Activated T-cell treated with anti-CD3 and anti-CD28 coated beads, Interleukin-2, amount 50 U/mL, for 4 hours (primary cell): ENCODE measurements around the gene FAM131A. TPM values are rescaled to one million over a fixed set of nuclear protein-coding genes. Genes with fewer than 3 reads are reported as not detected.

ENCODE experiments used
- ATAC-seq, 2 donors: fragments of 200-7000 bp; cut with Tn5 transposase; one replicate each; pipeline ENCODE4 v1.10.0; 2021
- DNase-seq: peaks from one replicate; pipeline ENCODE4 v3.0.0-alpha.2; 2020
- H3K27me3 Mint-ChIP-seq: one replicate; pipeline ENCODE4 v1.8.0; 2021; ENCODE audit warnings: low read depth, mixed read lengths
- H3K36me3 Mint-ChIP-seq: one replicate; pipeline ENCODE4 v1.8.0; 2022; ENCODE audit warnings: mixed read lengths; ENCODE audit not compliant: insufficient read depth
- H3K4me1 Mint-ChIP-seq: one replicate; pipeline ENCODE4 v1.8.0; 2021; ENCODE audit warnings: low read depth, mixed read lengths
- H3K4me3 Mint-ChIP-seq: one replicate; pipeline ENCODE4 v1.8.0; 2021; ENCODE audit warnings: mild to moderate bottlenecking, moderate library complexity, mixed read lengths
- H3K9me3 Mint-ChIP-seq: one replicate; pipeline ENCODE4 v1.8.0; 2021; ENCODE audit warnings: mixed read lengths
- total RNA-seq, 3 donors: library from RNA; stranded (reverse); gene quantifications; one replicate each; pipeline ENCODE4 v1.2.1, GENCODE V29; 2021

The FAM131A gene
- total RNA-seq, 3 donors from 2014 or later: 3.5 to 4.4 (median 3.7) TPM

GRCh38 chr3:184341925-184342324, 4.5 kb downstream of the FAM131A start:
- Mint-ChIP-seq H3K27me3 (no peaks in the 10 kb centered on the region), H3K4me3 (no peak overlapping the region), H3K4me1 (peaks cover 19% of the 10 kb centered on the region), H3K9me3 (no peaks in the 10 kb centered on the region), H3K36me3 (peaks cover 10% of the 10 kb centered on the region)
- DNase-seq (no peak), ATAC-seq (no peak)

GRCh38 chr3:184343200-184343876, 5.9 kb downstream of the FAM131A start:
- ATAC-seq: no peak
- no peak for DNase-seq
- H3K4me1 Mint-ChIP-seq: peaks cover 5% of the 10 kb centered on the region
- no peaks in the 10 kb centered on the region for H3K27me3 Mint-ChIP-seq
- no peak overlapping the region for H3K4me3 Mint-ChIP-seq
- no peaks in the 10 kb centered on the region for H3K9me3 Mint-ChIP-seq
- H3K36me3 Mint-ChIP-seq: peaks cover 10% of the 10 kb centered on the region

- no peak for DNase-seq
- Mint-ChIP-seq H3K4me3 (no peak overlapping the region), H3K4me1 (peaks cover 3% of the 10 kb centered on the region), H3K9me3 (no peaks in the 10 kb centered on the region), H3K36me3 (peaks cover 10% of the 10 kb centered on the region), H3K27me3 (no peaks in the 10 kb centered on the region)
- no peak for ATAC-seq
Observed at GRCh38 chr3:184344579-184345316, 7.3 kb downstream of the FAM131A start.

- no peaks in the 10 kb centered on the region for H3K27me3 Mint-ChIP-seq
- H3K36me3 Mint-ChIP-seq: peaks cover 9% of the 10 kb centered on the region
- H3K4me1 Mint-ChIP-seq: peaks cover 3% of the 10 kb centered on the region
- peak; percentile 58 to 64 for ATAC-seq
- no peak overlapping the region for H3K4me3 Mint-ChIP-seq
- no peak for DNase-seq
- no peaks in the 10 kb centered on the region for H3K9me3 Mint-ChIP-seq
Observed at GRCh38 chr3:184345317-184346144, 8.1 kb downstream of the FAM131A start.

GRCh38 chr3:184346480-184347190, 9.2 kb downstream of the FAM131A start:
- Mint-ChIP-seq H3K4me3 (no peak overlapping the region), H3K27me3 (no peaks in the 10 kb centered on the region), H3K9me3 (no peaks in the 10 kb centered on the region), H3K36me3 (peaks cover 4% of the 10 kb centered on the region), H3K4me1 (no peaks in the 10 kb centered on the region)
- DNase-seq (no peak), ATAC-seq (no peak)

- H3K27me3 Mint-ChIP-seq: no peaks in the 10 kb centered on the region
- H3K4me1 Mint-ChIP-seq: no peaks in the 10 kb centered on the region
- no peaks in the 10 kb centered on the region for H3K9me3 Mint-ChIP-seq
- H3K4me3 Mint-ChIP-seq: no peak overlapping the region
- DNase-seq (no peak), ATAC-seq (no peak)
- H3K36me3 Mint-ChIP-seq: peaks cover 4% of the 10 kb centered on the region
Observed at GRCh38 chr3:184347321-184348056, 10.1 kb downstream of the FAM131A start.

GRCh38 chr3:184348057-184348382, 10.6 kb downstream of the FAM131A start:
- H3K27me3 Mint-ChIP-seq: no peaks in the 10 kb centered on the region

GRCh38 chr3:184349563-184350470, 12.4 kb downstream of the FAM131A start:
- peaks cover 4% of the 10 kb centered on the region for H3K36me3 Mint-ChIP-seq
- no peak for ATAC-seq
- H3K27me3 Mint-ChIP-seq: no peaks in the 10 kb centered on the region
- DNase-seq: no peak
- H3K4me3 Mint-ChIP-seq: no peak overlapping the region
- peaks cover 2% of the 10 kb centered on the region for H3K4me1 Mint-ChIP-seq
- H3K9me3 Mint-ChIP-seq: no peaks in the 10 kb centered on the region

More at GRCh38 chr3:184348057-184348382, 10.6 kb downstream of the FAM131A start:
- peaks cover 4% of the 10 kb centered on the region for H3K36me3 Mint-ChIP-seq
- no peaks in the 10 kb centered on the region for H3K4me1 Mint-ChIP-seq
- DNase-seq: no peak
- no peak overlapping the region for H3K4me3 Mint-ChIP-seq
- H3K9me3 Mint-ChIP-seq: no peaks in the 10 kb centered on the region
- ATAC-seq: no peak

GRCh38 chr3:184350618-184351017, 13.2 kb downstream of the FAM131A start:
- no peak overlapping the region for H3K4me3 Mint-ChIP-seq
- peaks cover 2% of the 10 kb centered on the region for H3K4me1 Mint-ChIP-seq
- no peaks in the 10 kb centered on the region for H3K27me3 Mint-ChIP-seq
- no peaks in the 10 kb centered on the region for H3K9me3 Mint-ChIP-seq
- DNase-seq (no peak), ATAC-seq (no peak)
- peaks cover 3% of the 10 kb centered on the region for H3K36me3 Mint-ChIP-seq

GRCh38 chr3:184351511-184352148, 14.2 kb downstream of the FAM131A start:
- ATAC-seq: no peak
- H3K4me3 Mint-ChIP-seq: no peak overlapping the region
- peaks cover 2% of the 10 kb centered on the region for H3K4me1 Mint-ChIP-seq
- peaks cover 3% of the 10 kb centered on the region for H3K36me3 Mint-ChIP-seq
- H3K27me3 Mint-ChIP-seq: no peaks in the 10 kb centered on the region
- no peaks in the 10 kb centered on the region for H3K9me3 Mint-ChIP-seq
- no peak for DNase-seq

GRCh38 chr3:184352149-184352785, 14.9 kb downstream of the FAM131A start:
- H3K36me3 Mint-ChIP-seq: peaks cover 3% of the 10 kb centered on the region
- H3K9me3 Mint-ChIP-seq: no peaks in the 10 kb centered on the region
- H3K4me1 Mint-ChIP-seq: peaks cover 2% of the 10 kb centered on the region
- ATAC-seq (no peak), DNase-seq (no peak)
- no peak overlapping the region for H3K4me3 Mint-ChIP-seq
- H3K27me3 Mint-ChIP-seq: no peaks in the 10 kb centered on the region

GRCh38 chr3:184352897-184353545, 15.6 kb downstream of the FAM131A start:
- Mint-ChIP-seq H3K27me3 (no peaks in the 10 kb centered on the region), H3K4me1 (peaks cover 2% of the 10 kb centered on the region), H3K9me3 (no peaks in the 10 kb centered on the region), H3K4me3 (no peak overlapping the region), H3K36me3 (peaks cover 3% of the 10 kb centered on the region)
- DNase-seq: no peak
- no peak for ATAC-seq
